Endothelial cell (in vitro differentiated cells): Measurements from ENCODE around the gene TOM1L2. TPM values are rescaled to one million over a fixed set of nuclear protein-coding genes. Genes with fewer than 3 reads are reported as not detected.

Experiments
- DNase-seq: peaks from one replicate; pipeline ENCODE4 v3.0.0; 2021; ENCODE audit warnings: low spot score
- H3K27ac Mint-ChIP-seq: one replicate; pipeline ENCODE4 v1.8.0; 2021; ENCODE audit warnings: mixed read lengths, inconsistent platforms; ENCODE audit not compliant: unreplicated experiment
- H3K27me3 Mint-ChIP-seq: one replicate; pipeline ENCODE4 v1.8.0; 2021; ENCODE audit warnings: mild to moderate bottlenecking, moderate library complexity, mixed read lengths, inconsistent platforms; ENCODE audit not compliant: unreplicated experiment
- H3K36me3 Mint-ChIP-seq: one replicate; pipeline ENCODE4 v1.8.0; 2021; ENCODE audit warnings: mild to moderate bottlenecking, low read depth, mixed read lengths, inconsistent platforms; ENCODE audit not compliant: unreplicated experiment
- H3K4me1 Mint-ChIP-seq: one replicate; pipeline ENCODE4 v1.8.0; 2021; ENCODE audit warnings: mild to moderate bottlenecking, mixed read lengths, inconsistent platforms; ENCODE audit not compliant: unreplicated experiment
- H3K4me3 Mint-ChIP-seq: one replicate; pipeline ENCODE4 v1.8.0; 2021; ENCODE audit warnings: mild to moderate bottlenecking, mixed read lengths, inconsistent platforms; ENCODE audit not compliant: unreplicated experiment
- H3K9me3 Mint-ChIP-seq: one replicate; pipeline ENCODE4 v1.8.0; 2021; ENCODE audit warnings: mixed read lengths, inconsistent platforms; ENCODE audit not compliant: unreplicated experiment
- CTCF ChIP-seq: fragments of 200-600 bp; sonication (generic); IDR thresholded peaks from one replicate; pipeline ENCODE4 v1.5.0; 2021; ENCODE audit warnings: antibody characterized with exemption; ENCODE audit not compliant: unreplicated experiment
- total RNA-seq: library from RNA; stranded (reverse); fragmentation: NEBNext Ultra II Directional; extraction: Animal tissue kit (Norgen Biotek cat#: 25700); gene quantifications from one replicate; pipeline ENCODE4 v1.2.1, GENCODE V29; 2021; ENCODE audit not compliant: unreplicated experiment

Gene TOM1L2
- total RNA-seq, 1 donor from 2014 or later: 26.9 TPM

- no peaks in the 10 kb centered on the region for H3K4me1 Mint-ChIP-seq
- H3K4me3 Mint-ChIP-seq: no peak overlapping the region
- no peak overlapping the region for H3K27ac Mint-ChIP-seq
- H3K27me3 Mint-ChIP-seq: peaks cover 8% of the 10 kb centered on the region
- no peak for TF ChIP-seq CTCF
- H3K9me3 Mint-ChIP-seq: no peaks in the 10 kb centered on the region
- H3K36me3 Mint-ChIP-seq: peaks cover 4% of the 10 kb centered on the region
- DNase-seq: no peak
Observed at GRCh38 chr17:17990282-17990681, 18.1 kb upstream of the TOM1L2 start.

GRCh38 chr17:17989618-17990017 is 17.4 kb upstream of the TOM1L2 start:
- TF ChIP-seq CTCF: no peak
- H3K9me3 Mint-ChIP-seq: no peaks in the 10 kb centered on the region
- H3K4me1 Mint-ChIP-seq: no peaks in the 10 kb centered on the region
- H3K36me3 Mint-ChIP-seq: no peaks in the 10 kb centered on the region
- no peak overlapping the region for H3K27ac Mint-ChIP-seq
- no peak for DNase-seq
- H3K27me3 Mint-ChIP-seq: peaks cover 5% of the 10 kb centered on the region
- no peak overlapping the region for H3K4me3 Mint-ChIP-seq

- no peak for TF ChIP-seq CTCF
- no peak for DNase-seq
- Mint-ChIP-seq H3K36me3 (no peaks in the 10 kb centered on the region), H3K27ac (no peak overlapping the region), H3K9me3 (no peaks in the 10 kb centered on the region), H3K4me1 (no peaks in the 10 kb centered on the region), H3K27me3 (peaks cover 7% of the 10 kb centered on the region), H3K4me3 (no peak overlapping the region)
Observed at GRCh38 chr17:17989081-17989480, 16.9 kb upstream of the TOM1L2 start.

GRCh38 chr17:17988427-17988945 is 16.3 kb upstream of the TOM1L2 start:
- DNase-seq: no peak
- Mint-ChIP-seq H3K27ac (no peak overlapping the region), H3K4me3 (no peak overlapping the region), H3K27me3 (peaks cover 7% of the 10 kb centered on the region), H3K9me3 (no peaks in the 10 kb centered on the region), H3K36me3 (no peaks in the 10 kb centered on the region), H3K4me1 (no peaks in the 10 kb centered on the region)
- TF ChIP-seq CTCF: no peak

- no peak for TF ChIP-seq CTCF
- H3K36me3 Mint-ChIP-seq: no peaks in the 10 kb centered on the region
- no peak overlapping the region for H3K27ac Mint-ChIP-seq
- H3K4me3 Mint-ChIP-seq: no peak overlapping the region
- no peak for DNase-seq
- no peaks in the 10 kb centered on the region for H3K9me3 Mint-ChIP-seq
- H3K27me3 Mint-ChIP-seq: peaks cover 4% of the 10 kb centered on the region
- no peaks in the 10 kb centered on the region for H3K4me1 Mint-ChIP-seq
Observed at GRCh38 chr17:17987901-17988300, 15.7 kb upstream of the TOM1L2 start.
